HL-60 (cell line): ENCODE measurements around the gene HES4.
"Not testable (repeated sequence)": the region's sequence is repeated elsewhere in the genome, so short reads cannot be mapped to it uniquely, and the experiment has no call there.

ENCODE experiments used
- DNase-seq, 2 experiments: peaks; one replicate each; pipeline ENCODE4 v3.0.0-alpha.2; 2010 to 2020; ENCODE audit warnings: low read depth in 1 of 2, low spot score in 1 of 2
- H3K27ac ChIP-seq: fragments of 250-450 bp; sonication (Bioruptor Pico); replicated peaks from 2 replicates; pipeline ENCODE4 v1.5.1; 2020; ENCODE audit warnings: mild to moderate bottlenecking, moderate library complexity
- H3K27me3 ChIP-seq: fragments of 250-450 bp; sonication (Bioruptor Pico); 2 replicates; pipeline ENCODE4 v1.5.1; 2021; ENCODE audit warnings: mild to moderate bottlenecking, moderate library complexity; ENCODE audit not compliant: insufficient read depth, poor library complexity, severe bottlenecking
- H3K4me3 ChIP-seq: replicated peaks from 2 replicates; pipeline ENCODE4 v1.5.1; 2011; ENCODE audit warnings: mild to moderate bottlenecking, control low read depth, low read length; ENCODE audit not compliant: insufficient read depth
- CTCF ChIP-seq: IDR thresholded peaks from one replicate; pipeline ENCODE4 v1.5.1; 2011; ENCODE audit warnings: low read length, control low read depth, inconsistent platforms; ENCODE audit not compliant: insufficient read depth
- GABPA ChIP-seq: IDR thresholded peaks from 2 replicates; pipeline ENCODE4 v1.6.1; 2012; ENCODE audit warnings: low read depth
- POLR2AphosphoS5 ChIP-seq: IDR thresholded peaks from 2 replicates; pipeline ENCODE4 v1.6.1; 2012; ENCODE audit warnings: low read depth
- REST ChIP-seq: IDR thresholded peaks from 2 replicates; pipeline ENCODE4 v1.6.1; 2012; ENCODE audit warnings: low read depth; ENCODE audit not compliant: insufficient replicate concordance
- SPI1 ChIP-seq: IDR thresholded peaks from 2 replicates; pipeline ENCODE4 v1.6.1; 2012; ENCODE audit warnings: low read depth, mild to moderate bottlenecking, borderline replicate concordance

HES4 gene

GRCh38 chr1:995665-996633 lies 3.9 kb downstream of the HES4 start:
- TF ChIP-seq POLR2AphosphoS5 (no peak), REST (no peak), SPI1 (no peak), GABPA (no peak), CTCF (no peak)
- no peak for DNase-seq
- Histone ChIP-seq H3K27me3 (peaks cover 40% of the 10 kb centered on the region), H3K4me3 (no peak overlapping the region), H3K27ac (no peak overlapping the region)

- H3K27ac ChIP-seq, DNase-seq, H3K4me3 ChIP-seq: not testable (repeated sequence)
- H3K27me3 ChIP-seq = peaks cover 36% of the 10 kb centered on the region
These were observed 5.4 kb downstream of the HES4 start for GRCh38 chr1:994546-994945.

- no peak for DNase-seq
- H3K4me3 ChIP-seq = no peak overlapping the region
- no peak overlapping the region for H3K27ac ChIP-seq
- TF ChIP-seq SPI1 = no peak
- TF ChIP-seq GABPA = no peak
- TF ChIP-seq REST = no peak
- no peak for TF ChIP-seq POLR2AphosphoS5
- TF ChIP-seq CTCF = no peak
- H3K27me3 ChIP-seq = peaks cover 34% of the 10 kb centered on the region
These were observed 6.4 kb downstream of the HES4 start for GRCh38 chr1:993379-993995.

GRCh38 chr1:992362-992761 lies 7.5 kb downstream of the HES4 start:
- Histone ChIP-seq H3K27me3 (peaks cover 23% of the 10 kb centered on the region), H3K4me3 (no peak overlapping the region), H3K27ac (no peak overlapping the region)
- DNase-seq = no peak
- no peak for TF ChIP-seq SPI1
- no peak for TF ChIP-seq REST
- no peak for TF ChIP-seq CTCF
- TF ChIP-seq GABPA = no peak
- TF ChIP-seq POLR2AphosphoS5 = no peak
